HL-60 (cell line): ENCODE measurements around the gene LFNG.
A peak's percentile ranks its signal among the peaks of the same experiment; 100 is the strongest.

Experiments
- DNase-seq, 2 experiments: peaks; one replicate each; pipeline ENCODE4 v3.0.0-alpha.2; 2010 to 2020; ENCODE audit warnings: low read depth in 1 of 2, low spot score in 1 of 2
- H3K27ac ChIP-seq: fragments of 250-450 bp; sonication (Bioruptor Pico); replicated peaks from 2 replicates; pipeline ENCODE4 v1.5.1; 2020; ENCODE audit warnings: mild to moderate bottlenecking, moderate library complexity
- H3K27me3 ChIP-seq: fragments of 250-450 bp; sonication (Bioruptor Pico); 2 replicates; pipeline ENCODE4 v1.5.1; 2021; ENCODE audit warnings: mild to moderate bottlenecking, moderate library complexity; ENCODE audit not compliant: insufficient read depth, poor library complexity, severe bottlenecking
- H3K4me3 ChIP-seq: replicated peaks from 2 replicates; pipeline ENCODE4 v1.5.1; 2011; ENCODE audit warnings: mild to moderate bottlenecking, control low read depth, low read length; ENCODE audit not compliant: insufficient read depth
- CTCF ChIP-seq: IDR thresholded peaks from one replicate; pipeline ENCODE4 v1.5.1; 2011; ENCODE audit warnings: low read length, control low read depth, inconsistent platforms; ENCODE audit not compliant: insufficient read depth
- GABPA ChIP-seq: IDR thresholded peaks from 2 replicates; pipeline ENCODE4 v1.6.1; 2012; ENCODE audit warnings: low read depth
- POLR2AphosphoS5 ChIP-seq: IDR thresholded peaks from 2 replicates; pipeline ENCODE4 v1.6.1; 2012; ENCODE audit warnings: low read depth
- REST ChIP-seq: IDR thresholded peaks from 2 replicates; pipeline ENCODE4 v1.6.1; 2012; ENCODE audit warnings: low read depth; ENCODE audit not compliant: insufficient replicate concordance
- SPI1 ChIP-seq: IDR thresholded peaks from 2 replicates; pipeline ENCODE4 v1.6.1; 2012; ENCODE audit warnings: low read depth, mild to moderate bottlenecking, borderline replicate concordance

The LFNG gene

GRCh38 chr7:2510130-2510776 lies 9.3 kb upstream of the LFNG start:
- no peak overlapping the region for H3K4me3 ChIP-seq
- DNase-seq = no peak
- TF ChIP-seq GABPA = no peak
- TF ChIP-seq POLR2AphosphoS5 = no peak
- TF ChIP-seq REST = no peak
- TF ChIP-seq SPI1 = no peak
- TF ChIP-seq CTCF = no peak
- H3K27ac ChIP-seq = peak overlapping the region; percentile 81
- H3K27me3 ChIP-seq = no peaks in the 10 kb centered on the region

- peak overlapping the region; percentile 81 for H3K27ac ChIP-seq
These were observed 8.4 kb upstream of the LFNG start for GRCh38 chr7:2510909-2511768.

More at GRCh38 chr7:2510909-2511768, 8.4 kb upstream of the LFNG start:
- TF ChIP-seq CTCF = no peak
- no peak for TF ChIP-seq REST
- TF ChIP-seq SPI1 = peak; percentile 68
- 0 out of 2 replicates have a peak, but pooled peaks have one; percentile 39 for TF ChIP-seq GABPA
- TF ChIP-seq POLR2AphosphoS5 = peak; percentile 27; the same call in 1 of the 2 replicates
- DNase-seq = peak; percentile 65 to 74
- Histone ChIP-seq H3K27me3 (no peaks in the 10 kb centered on the region), H3K4me3 (0 out of 2 replicates have a peak overlapping the region, but pooled peaks have one; percentile 10)
